Measurements from ENCODE around the gene JPT2.
A peak's percentile ranks its signal among the peaks of the same experiment; 100 is the strongest.

Gene JPT2

DNA sequence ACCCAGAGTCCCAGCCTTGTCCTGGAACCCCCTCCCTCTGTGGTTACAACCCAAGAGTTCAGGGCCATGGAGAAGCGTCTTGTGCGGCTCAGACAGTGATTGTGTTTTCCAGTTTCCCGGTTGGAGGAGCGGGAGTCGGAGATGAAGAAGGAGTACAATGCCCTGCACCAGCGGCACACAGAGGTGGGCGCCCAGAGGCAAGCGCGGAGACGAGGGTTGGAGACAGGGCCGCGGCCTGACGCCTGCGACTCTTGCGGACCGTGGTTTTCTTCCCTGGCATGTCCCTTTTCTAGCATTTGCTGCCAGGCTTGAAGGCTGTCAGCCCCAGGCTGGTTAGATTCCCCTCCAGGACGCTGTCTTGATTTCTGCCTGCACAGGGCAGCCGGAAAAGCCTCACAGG lies 50.9 kb downstream of the JPT2 start:
- Histone ChIP-seq H3K23ac (ENCODE audit: low read depth, low read length, poor library complexity) (no peak overlapping the region), H3K4me1 (ENCODE audit: control insufficient read depth in 2 of 2, insufficient read depth in 1 of 2, low read depth in 1 of 2, low read length in 2 of 2) (no peaks in the 10 kb centered on the region), H2AFZ (ENCODE audit: low read length) (no peak overlapping the region), H3K4me2 (ENCODE audit: insufficient read depth, low read length, poor library complexity, severe bottlenecking) (no peak overlapping the region), H3K9me3 (replicated peaks in 1 of 2; ENCODE audit: control insufficient read depth in 2 of 2, insufficient read depth in 1 of 2, low read depth in 1 of 2, low read length in 2 of 2) (peaks cover 0 to 2% of the 10 kb centered on the region in 2 donors), H2BK5ac (ENCODE audit: low read length) (no peak overlapping the region), H3K27ac (replicated peaks; ENCODE audit: low read length) (no peak overlapping the region), H3K79me1 (ENCODE audit: low read depth, low read length) (peaks cover 5% of the 10 kb centered on the region), H3K4me3 (ENCODE audit: low read length in 2 of 2) (no peak overlapping the region), H3K14ac (ENCODE audit: low read length) (no peak overlapping the region), H3K9ac (ENCODE audit: low read depth, low read length, poor library complexity) (no peak overlapping the region), H3K18ac (ENCODE audit: low read length) (no peak overlapping the region), H4K91ac (ENCODE audit: low read depth, low read length, poor library complexity) (no peak overlapping the region), H2BK120ac (ENCODE audit: low read depth, low read length) (no peak overlapping the region), H3K27me3 (ENCODE audit: control insufficient read depth in 3 of 3, insufficient read depth in 3 of 3, low read depth in 1 of 3, low read length in 3 of 3) (no peaks in the 10 kb centered on the region), H2AK5ac (ENCODE audit: low read depth, low read length) (no peak overlapping the region), H2BK15ac (ENCODE audit: low read length) (no peak overlapping the region), H2BK12ac (ENCODE audit: low read length) (no peak overlapping the region), H3K4ac (ENCODE audit: low read length) (peak overlapping the region; percentile 23), H3K36me3 (replicated peaks in 1 of 2; ENCODE audit: control insufficient read depth in 2 of 2, insufficient read depth in 2 of 2, low read length in 2 of 2) (peaks cover 45 to 82% of the 10 kb centered on the region in 2 donors), H4K8ac (ENCODE audit: low read depth, low read length) (no peak overlapping the region)
- no CpG with 5 or more reads among the region's 18 CpGs for WGBS, 2 donors (ENCODE audit: extremely low coverage in 2 of 2, insufficient read length in 2 of 2, insufficient replicate concordance in 1 of 2)
- DNase-seq (ENCODE audit: low spot score) = no peak

DNA sequence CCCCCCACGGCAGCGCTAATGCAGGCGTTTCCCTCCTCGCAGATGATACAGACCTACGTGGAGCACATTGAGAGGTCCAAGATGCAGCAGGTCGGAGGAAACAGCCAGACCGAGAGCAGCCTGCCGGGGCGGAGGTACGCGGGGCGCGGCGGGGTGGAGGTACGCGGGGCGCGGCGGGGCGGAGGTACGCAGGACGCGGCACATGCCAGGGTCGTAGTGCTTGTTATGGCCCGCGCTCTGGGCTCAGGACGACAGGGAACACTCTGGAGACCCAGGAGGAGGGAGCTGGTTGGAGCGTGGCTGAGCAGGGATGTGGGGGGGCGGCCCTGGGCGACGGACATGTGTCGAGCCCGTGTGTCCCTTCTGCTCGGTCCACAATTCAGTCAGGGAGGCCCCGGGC lies 51.4 kb downstream of the JPT2 start:
- Histone ChIP-seq H3K27ac (replicated peaks; ENCODE audit: low read length) (no peak overlapping the region), H3K9ac (ENCODE audit: low read depth, low read length, poor library complexity) (peak overlapping the region; percentile 44), H3K18ac (ENCODE audit: low read length) (no peak overlapping the region), H3K9me3 (replicated peaks in 1 of 2; ENCODE audit: control insufficient read depth in 2 of 2, insufficient read depth in 1 of 2, low read depth in 1 of 2, low read length in 2 of 2) (peaks cover 2 to 3% of the 10 kb centered on the region in 2 donors), H4K8ac (ENCODE audit: low read depth, low read length) (no peak overlapping the region), H3K4ac (ENCODE audit: low read length) (no peak overlapping the region), H2BK5ac (ENCODE audit: low read length) (no peak overlapping the region), H3K4me1 (ENCODE audit: control insufficient read depth in 2 of 2, insufficient read depth in 1 of 2, low read depth in 1 of 2, low read length in 2 of 2) (no peaks in the 10 kb centered on the region), H3K36me3 (replicated peaks in 1 of 2; ENCODE audit: control insufficient read depth in 2 of 2, insufficient read depth in 2 of 2, low read length in 2 of 2) (peaks cover 48 to 85% of the 10 kb centered on the region in 2 donors), H2BK12ac (ENCODE audit: low read length) (no peak overlapping the region), H2AK5ac (ENCODE audit: low read depth, low read length) (no peak overlapping the region), H2AFZ (ENCODE audit: low read length) (no peak overlapping the region), H2BK120ac (ENCODE audit: low read depth, low read length) (no peak overlapping the region), H3K4me3 (ENCODE audit: low read length in 2 of 2) (no peak overlapping the region), H3K79me1 (ENCODE audit: low read depth, low read length) (peaks cover 1% of the 10 kb centered on the region), H4K91ac (ENCODE audit: low read depth, low read length, poor library complexity) (no peak overlapping the region), H3K14ac (ENCODE audit: low read length) (no peak overlapping the region), H3K4me2 (ENCODE audit: insufficient read depth, low read length, poor library complexity, severe bottlenecking) (no peak overlapping the region), H2BK15ac (ENCODE audit: low read length) (no peak overlapping the region), H3K23ac (ENCODE audit: low read depth, low read length, poor library complexity) (no peak overlapping the region), H3K27me3 (ENCODE audit: control insufficient read depth in 3 of 3, insufficient read depth in 3 of 3, low read depth in 1 of 3, low read length in 3 of 3) (no peaks in the 10 kb centered on the region)
- WGBS, 2 donors (ENCODE audit: extremely low coverage in 2 of 2, insufficient read length in 2 of 2, insufficient replicate concordance in 1 of 2) = no CpG with 5 or more reads among the region's 35 CpGs
- no peak for DNase-seq (ENCODE audit: low spot score)

DNA sequence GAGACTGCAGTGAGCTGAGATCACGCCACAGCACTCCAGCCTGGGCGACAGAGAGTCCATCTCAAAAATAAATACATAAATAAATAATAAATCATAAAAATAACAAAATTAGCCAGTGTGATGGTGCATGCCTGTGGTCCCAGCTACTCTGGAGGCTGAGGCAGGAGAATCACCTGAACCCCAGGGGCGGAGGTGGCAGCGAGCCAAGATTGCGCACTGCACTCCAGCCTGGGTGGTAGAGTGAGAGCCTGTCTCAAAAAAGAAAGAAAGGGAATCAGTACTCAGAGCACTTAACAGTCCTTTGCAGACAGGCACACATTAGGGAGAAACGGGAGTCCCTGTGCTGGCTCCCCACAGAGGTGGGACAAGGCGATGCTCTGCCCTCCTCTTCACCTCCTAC lies 53.0 kb downstream of the JPT2 start:
- Histone ChIP-seq H3K4me2 (ENCODE audit: insufficient read depth, low read length, poor library complexity, severe bottlenecking) (no peak overlapping the region), H3K27ac (replicated peaks; ENCODE audit: low read length) (no peak overlapping the region), H3K14ac (ENCODE audit: low read length) (no peak overlapping the region), H2BK5ac (ENCODE audit: low read length) (no peak overlapping the region), H3K9ac (ENCODE audit: low read depth, low read length, poor library complexity) (peak overlapping the region; percentile 50), H3K79me1 (ENCODE audit: low read depth, low read length) (no peaks in the 10 kb centered on the region), H2BK12ac (ENCODE audit: low read length) (no peak overlapping the region), H3K4ac (ENCODE audit: low read length) (no peak overlapping the region), H2AK5ac (ENCODE audit: low read depth, low read length) (no peak overlapping the region), H3K23ac (ENCODE audit: low read depth, low read length, poor library complexity) (no peak overlapping the region), H2BK120ac (ENCODE audit: low read depth, low read length) (no peak overlapping the region), H3K4me1 (ENCODE audit: control insufficient read depth in 2 of 2, insufficient read depth in 1 of 2, low read depth in 1 of 2, low read length in 2 of 2) (no peaks in the 10 kb centered on the region), H3K18ac (ENCODE audit: low read length) (no peak overlapping the region), H3K4me3 (ENCODE audit: low read length in 2 of 2) (no peak overlapping the region), H4K91ac (ENCODE audit: low read depth, low read length, poor library complexity) (no peak overlapping the region), H4K8ac (ENCODE audit: low read depth, low read length) (no peak overlapping the region), H2BK15ac (ENCODE audit: low read length) (no peak overlapping the region), H3K27me3 (ENCODE audit: control insufficient read depth in 3 of 3, insufficient read depth in 3 of 3, low read depth in 1 of 3, low read length in 3 of 3) (no peaks in the 10 kb centered on the region), H3K36me3 (replicated peaks in 1 of 2; ENCODE audit: control insufficient read depth in 2 of 2, insufficient read depth in 2 of 2, low read length in 2 of 2) (peaks cover 51 to 84% of the 10 kb centered on the region in 2 donors), H2AFZ (ENCODE audit: low read length) (no peak overlapping the region), H3K9me3 (replicated peaks in 1 of 2; ENCODE audit: control insufficient read depth in 2 of 2, insufficient read depth in 1 of 2, low read depth in 1 of 2, low read length in 2 of 2) (peaks cover 14% of the 10 kb centered on the region in 2 donors)
- DNase-seq (ENCODE audit: low spot score) = no peak
- no CpG with 5 or more reads among the region's 7 CpGs for WGBS, 2 donors (ENCODE audit: extremely low coverage in 2 of 2, insufficient read length in 2 of 2, insufficient replicate concordance in 1 of 2)

DNA sequence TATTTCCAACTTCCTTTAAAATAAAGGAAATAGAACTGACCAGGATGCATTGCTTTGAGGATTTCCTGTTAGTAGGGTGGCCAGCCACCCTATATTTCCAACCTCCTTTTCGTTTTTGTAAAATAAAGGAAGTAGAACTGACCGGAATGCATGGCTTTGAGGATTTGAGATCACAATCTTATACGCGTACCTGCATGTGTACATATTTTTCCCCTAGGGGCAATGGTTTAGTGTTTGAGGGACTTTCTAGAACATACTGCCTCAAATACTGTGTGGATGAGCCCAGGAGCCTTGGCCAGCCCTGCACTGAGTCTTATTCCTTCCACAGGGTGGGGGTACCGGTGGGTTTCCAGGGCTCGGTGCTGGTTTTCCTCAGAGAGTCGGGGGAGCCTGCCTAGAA lies 53.5 kb downstream of the JPT2 start:
- Histone ChIP-seq H2BK12ac (ENCODE audit: low read length) (no peak overlapping the region), H3K9ac (ENCODE audit: low read depth, low read length, poor library complexity) (no peak overlapping the region), H2BK15ac (ENCODE audit: low read length) (no peak overlapping the region), H2BK5ac (ENCODE audit: low read length) (no peak overlapping the region), H3K4me2 (ENCODE audit: insufficient read depth, low read length, poor library complexity, severe bottlenecking) (no peak overlapping the region), H3K27ac (replicated peaks; ENCODE audit: low read length) (no peak overlapping the region), H4K8ac (ENCODE audit: low read depth, low read length) (no peak overlapping the region), H3K18ac (ENCODE audit: low read length) (no peak overlapping the region), H3K4me3 (ENCODE audit: low read length in 2 of 2) (no peak overlapping the region), H3K9me3 (replicated peaks in 1 of 2; ENCODE audit: control insufficient read depth in 2 of 2, insufficient read depth in 1 of 2, low read depth in 1 of 2, low read length in 2 of 2) (peaks cover 14 to 16% of the 10 kb centered on the region in 2 donors), H3K27me3 (ENCODE audit: control insufficient read depth in 3 of 3, insufficient read depth in 3 of 3, low read depth in 1 of 3, low read length in 3 of 3) (no peaks in the 10 kb centered on the region), H3K4me1 (ENCODE audit: control insufficient read depth in 2 of 2, insufficient read depth in 1 of 2, low read depth in 1 of 2, low read length in 2 of 2) (no peaks in the 10 kb centered on the region), H3K36me3 (replicated peaks in 1 of 2; ENCODE audit: control insufficient read depth in 2 of 2, insufficient read depth in 2 of 2, low read length in 2 of 2) (peaks cover 50 to 79% of the 10 kb centered on the region in 2 donors), H4K91ac (ENCODE audit: low read depth, low read length, poor library complexity) (no peak overlapping the region), H3K23ac (ENCODE audit: low read depth, low read length, poor library complexity) (no peak overlapping the region), H3K4ac (ENCODE audit: low read length) (no peak overlapping the region), H2AK5ac (ENCODE audit: low read depth, low read length) (no peak overlapping the region), H3K79me1 (ENCODE audit: low read depth, low read length) (no peaks in the 10 kb centered on the region), H2BK120ac (ENCODE audit: low read depth, low read length) (no peak overlapping the region), H2AFZ (ENCODE audit: low read length) (no peak overlapping the region), H3K14ac (ENCODE audit: low read length) (no peak overlapping the region)
- no CpG with 5 or more reads among the region's 7 CpGs for WGBS, 2 donors (ENCODE audit: extremely low coverage in 2 of 2, insufficient read length in 2 of 2, insufficient replicate concordance in 1 of 2)
- no peak for DNase-seq (ENCODE audit: low spot score)
